IMR-90 (cell line): ENCODE data around the gene MAGI2. TPM values are rescaled to one million over a fixed set of nuclear protein-coding genes. Genes with fewer than 3 reads are reported as not detected.

Experiments used
- ATAC-seq: fragments of 200-7000 bp; cut with Tn5 transposase; 2 replicates; pipeline ENCODE4 v1.9.1; 2020; ENCODE audit warnings: low read depth, mild to moderate bottlenecking, moderate library complexity
- BruUV-seq: library from RNA; stranded (reverse); fragments of 400-500 nt; replicated peaks from 2 replicates; lab custom pipeline; 2021; lab: Mats Ljungman, UMichigan
- CTCF ChIA-PET: fragments of 300-600 bp; formaldehyde crosslinking; extraction: SDS; loops from one replicate; lab custom pipeline; 2021; ENCODE audit warnings: antibody characterized with exemption; lab: Yijun Ruan, JAX
- POLR2A ChIA-PET: fragments of 300-600 bp; sonication (Branson Sonifier 250); formaldehyde crosslinking; loops from one replicate; lab custom pipeline; 2022; ENCODE audit warnings: antibody characterized with exemption; ENCODE audit not compliant: unreplicated experiment; lab: Charles Lee
- DNase-seq: peaks from one replicate; pipeline ENCODE4 v3.0.0; 2013
- H2AFZ ChIP-seq: replicated peaks from 2 replicates; pipeline ENCODE3; 2013; ENCODE audit warnings: low read length, mild to moderate bottlenecking; ENCODE audit not compliant: poor library complexity
- H2AK5ac ChIP-seq: 2 replicates; pipeline ENCODE4 v1.6.1; 2013; ENCODE audit warnings: low read depth, low read length, inconsistent platforms
- H2AK9ac ChIP-seq: replicated peaks from 2 replicates; pipeline ENCODE3; 2013; ENCODE audit warnings: mild to moderate bottlenecking, low read depth, low read length, moderate library complexity; ENCODE audit not compliant: poor library complexity
- H2BK120ac ChIP-seq: 2 replicates; pipeline ENCODE4 v1.6.1; 2013; ENCODE audit warnings: low read depth, low read length, inconsistent platforms
- H2BK15ac ChIP-seq: 3 replicates; pipeline ENCODE4 v1.6.1; 2013; ENCODE audit warnings: low read depth, low read length, inconsistent platforms
- H2BK20ac ChIP-seq: 2 replicates; pipeline ENCODE4 v1.6.1; 2013; ENCODE audit warnings: low read depth, mild to moderate bottlenecking, inconsistent platforms, low read length, moderate library complexity
- H2BK5ac ChIP-seq: 2 replicates; pipeline ENCODE4 v1.6.1; 2013; ENCODE audit warnings: mild to moderate bottlenecking, low read depth, low read length, inconsistent platforms; ENCODE audit not compliant: poor library complexity, severe bottlenecking
- H3K14ac ChIP-seq: replicated peaks from 2 replicates; pipeline ENCODE4 v1.6.1; 2013; ENCODE audit warnings: low read depth, low read length, inconsistent platforms
- H3K18ac ChIP-seq: 2 replicates; pipeline ENCODE4 v1.6.1; 2013; ENCODE audit warnings: low read depth, low read length, control low read depth
- H3K23ac ChIP-seq: 2 replicates; pipeline ENCODE4 v1.6.1; 2013; ENCODE audit warnings: low read depth, low read length, inconsistent platforms
- H3K27ac ChIP-seq: 2 replicates; pipeline ENCODE4 v1.5.1; 2013; ENCODE audit warnings: mild to moderate bottlenecking, control low read depth, low read length; ENCODE audit not compliant: insufficient read depth
- H3K27me3 ChIP-seq: 2 replicates; pipeline ENCODE4 v1.6.1; 2013; ENCODE audit warnings: low read length; ENCODE audit not compliant: control insufficient read depth, insufficient read depth
- H3K36me3 ChIP-seq: 2 replicates; pipeline ENCODE4 v1.6.1; 2013; ENCODE audit warnings: low read length, mixed read lengths; ENCODE audit not compliant: control insufficient read depth, insufficient read depth
- H3K4ac ChIP-seq: 2 replicates; pipeline ENCODE4 v1.6.1; 2013; ENCODE audit warnings: low read depth, low read length, inconsistent platforms
- H3K4me1 ChIP-seq: 2 replicates; pipeline ENCODE4 v1.6.1; 2013; ENCODE audit warnings: low read length, mixed read lengths; ENCODE audit not compliant: control insufficient read depth, insufficient read depth
- H3K4me2 ChIP-seq: 2 replicates; pipeline ENCODE4 v1.6.1; 2013; ENCODE audit warnings: low read depth, mild to moderate bottlenecking, control low read depth, low read length, moderate library complexity
- H3K4me3 ChIP-seq: 2 replicates; pipeline ENCODE4 v1.5.1; 2013; ENCODE audit warnings: low read depth, mild to moderate bottlenecking, control low read depth, low read length, moderate library complexity; ENCODE audit not compliant: insufficient read depth
- H3K56ac ChIP-seq: 2 replicates; pipeline ENCODE4 v1.6.1; 2013; ENCODE audit warnings: low read length, inconsistent platforms; ENCODE audit not compliant: insufficient read depth; ENCODE audit errors: extremely low read depth
- H3K79me1 ChIP-seq, 2 experiments: 2 replicates each; pipeline ENCODE4 v1.6.1; 2013; ENCODE audit warnings: low read length in 2 of 2, inconsistent platforms in 1 of 2, low read depth in 1 of 2
- H3K9ac ChIP-seq: 2 replicates; pipeline ENCODE4 v1.6.1; 2013; ENCODE audit warnings: low read depth, low read length, control low read depth
- H3K9me1 ChIP-seq: 2 replicates; pipeline ENCODE4 v1.6.1; 2013; ENCODE audit warnings: low read length, inconsistent platforms; ENCODE audit not compliant: insufficient read depth
- H3K9me3 ChIP-seq: 2 replicates; pipeline ENCODE4 v1.6.1; 2013; ENCODE audit warnings: low read length; ENCODE audit not compliant: control insufficient read depth, insufficient read depth
- H4K20me1 ChIP-seq: 2 replicates; pipeline ENCODE4 v1.6.1; 2013; ENCODE audit warnings: low read length, inconsistent platforms; ENCODE audit not compliant: insufficient read depth
- H4K5ac ChIP-seq: 2 replicates; pipeline ENCODE4 v1.6.1; 2013; ENCODE audit warnings: mild to moderate bottlenecking, low read depth, low read length, control low read depth
- H4K8ac ChIP-seq, 2 experiments: 2 replicates each; pipeline ENCODE4 v1.6.1; 2013; ENCODE audit warnings: low read depth in 2 of 2, low read length in 2 of 2, control low read depth in 1 of 2, inconsistent platforms in 1 of 2
- H4K91ac ChIP-seq: 2 replicates; pipeline ENCODE4 v1.6.1; 2013; ENCODE audit warnings: low read depth, low read length, inconsistent platforms; ENCODE audit not compliant: insufficient read depth
- BHLHE40 ChIP-seq: fragments of 150-350 bp; IDR thresholded peaks from 2 replicates; pipeline ENCODE4 v1.6.1; 2016; ENCODE audit warnings: mild to moderate bottlenecking, low read depth, low read length
- CEBPB ChIP-seq: IDR thresholded peaks from 2 replicates; pipeline ENCODE4 v1.6.1; 2012; ENCODE audit warnings: low read depth, low read length, improper control_type of control experiment
- CHD1 ChIP-seq: IDR thresholded peaks from 2 replicates; pipeline ENCODE4 v1.6.1; 2012; ENCODE audit warnings: low read depth, low read length, improper control_type of control experiment
- FOS ChIP-seq: fragments of 150-350 bp; IDR thresholded peaks from 2 replicates; pipeline ENCODE4 v1.6.1; 2016; ENCODE audit warnings: low read depth, low read length
- MAFK ChIP-seq: IDR thresholded peaks from 2 replicates; pipeline ENCODE4 v1.6.1; 2012; ENCODE audit warnings: low read depth, low read length, improper control_type of control experiment
- MAZ ChIP-seq: IDR thresholded peaks from 2 replicates; pipeline ENCODE4 v1.6.1; 2012; ENCODE audit warnings: low read depth, mild to moderate bottlenecking, low read length, improper control_type of control experiment, moderate library complexity, borderline replicate concordance
- MXI1 ChIP-seq: IDR thresholded peaks from 2 replicates; pipeline ENCODE4 v1.6.1; 2012; ENCODE audit warnings: low read depth, mild to moderate bottlenecking, low read length, moderate library complexity, borderline replicate concordance
- NFE2L2 ChIP-seq: fragments of 150-350 bp; IDR thresholded peaks from 2 replicates; pipeline ENCODE4 v1.6.1; 2016; ENCODE audit warnings: low read depth, mild to moderate bottlenecking, low read length
- POLR2A ChIP-seq: IDR thresholded peaks from 2 replicates; pipeline ENCODE4 v1.6.1; 2012; ENCODE audit warnings: mild to moderate bottlenecking, low read depth, low read length
- RAD21 ChIP-seq: IDR thresholded peaks from 2 replicates; pipeline ENCODE4 v1.6.1; 2012; ENCODE audit warnings: low read length, improper control_type of control experiment
- RCOR1 ChIP-seq: IDR thresholded peaks from 2 replicates; pipeline ENCODE4 v1.6.1; 2012; ENCODE audit warnings: mild to moderate bottlenecking, low read length, improper control_type of control experiment; ENCODE audit not compliant: insufficient replicate concordance
- RFX5 ChIP-seq: IDR thresholded peaks from 2 replicates; pipeline ENCODE4 v1.8.0; 2012; ENCODE audit warnings: low read depth, mild to moderate bottlenecking, low read length, moderate library complexity
- SMC3 ChIP-seq: fragments of 150-350 bp; IDR thresholded peaks from 2 replicates; pipeline ENCODE4 v1.6.1; 2016; ENCODE audit warnings: low read depth, mild to moderate bottlenecking, antibody characterized with exemption, low read length, moderate library complexity
- dilution Hi-C: fragments of 300-500 bp; cut with HindIII; formaldehyde crosslinking; loops from one replicate; pipeline ENCODE4 v1.14.3; 2018; ENCODE audit warnings: low sequenced_read_pairs; ENCODE audit not compliant: unreplicated experiment
- in situ Hi-C: fragments of 300-500 bp; cut with MboI; formaldehyde crosslinking; loops from 3 replicates; pipeline ENCODE4 v1.14.3; 2019; ENCODE audit warnings: low sequenced_read_pairs, inconsistent platforms, mixed read lengths
- intact Hi-C: fragments of 100-400 bp; cut with micrococcal nuclease; formaldehyde crosslinking; loops from 2 replicates; pipeline ENCODE4 v1.10.0; 2022
- polyA plus RNA-seq, 3 experiments: library from polyadenylated mRNA; depleted of rRNA; stranded (reverse); fragments of >200 nt; gene quantifications; 2 replicates each; pipeline ENCODE4 v1.2.3, GENCODE V29; 2012; ENCODE audit warnings: low replicate concordance in 1 of 3
- total RNA-seq: library from RNA; depleted of rRNA; stranded (reverse); fragments of >200 nt; gene quantifications from 2 replicates; pipeline ENCODE4 v1.2.3, GENCODE V29; 2012
- TF ChIP-seq, protein P1 (sequence below): fragments of 150-350 bp; IDR thresholded peaks from 2 replicates; pipeline ENCODE4 v1.6.1; 2017; ENCODE audit warnings: mild to moderate bottlenecking, antibody characterized with exemption, low read length, low read depth
- TF ChIP-seq, protein P2 (sequence below): conservative IDR thresholded peaks from 2 replicates; pipeline ENCODE4 v1.5.1; 2012; ENCODE audit warnings: mild to moderate bottlenecking, low read depth, low read length, improper control_type of control experiment
- TF ChIP-seq, protein P3 (sequence below): fragments of 150-350 bp; IDR thresholded peaks from 2 replicates; pipeline ENCODE4 v1.6.1; 2016; ENCODE audit warnings: low read depth, mild to moderate bottlenecking, low read length, moderate library complexity, borderline replicate concordance

MAGI2 gene
- total and polyA plus RNA-seq, 2 of the 4 experiments (the other 2 are of a cell fraction): 2.5 to 17.9 TPM

DNA sequence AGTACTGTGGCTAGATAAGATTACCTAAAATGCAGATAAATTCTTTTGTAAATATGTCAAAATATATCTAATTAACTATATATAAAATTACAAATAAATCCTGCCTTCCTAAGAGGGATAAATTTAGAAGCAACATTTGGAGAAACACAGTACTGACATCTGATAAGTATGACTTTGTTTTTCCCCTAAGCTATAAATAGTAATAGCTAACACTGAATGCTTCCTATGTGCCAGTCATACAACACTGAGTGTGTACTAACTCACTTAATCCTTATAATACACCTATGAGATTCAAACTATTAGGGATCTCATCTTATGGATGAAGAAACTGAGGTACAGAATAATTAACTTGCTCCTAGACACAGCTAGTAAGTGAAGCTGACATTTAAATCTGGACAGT lies 733.4 kb downstream of the MAGI2 start:
- Histone ChIP-seq H4K5ac (no peak overlapping the region), H3K79me1 (no peaks in the 10 kb centered on the region; a peak in 1 of 4 replicates), H3K36me3 (no peaks in the 10 kb centered on the region), H2BK120ac (no peak overlapping the region), H3K4me3 (no peak overlapping the region), H3K4me2 (no peak overlapping the region), H3K9ac (no peak overlapping the region), H3K9me3 (no peaks in the 10 kb centered on the region), H2AFZ (no peak overlapping the region), H3K27me3 (no peaks in the 10 kb centered on the region), H3K23ac (no peak overlapping the region), H3K4ac (no peak overlapping the region), H4K91ac (no peak overlapping the region), H3K4me1 (no peaks in the 10 kb centered on the region), H3K56ac (no peak overlapping the region), H3K18ac (no peak overlapping the region), H4K20me1 (no peaks in the 10 kb centered on the region), H3K9me1 (no peaks in the 10 kb centered on the region), H4K8ac (no peak overlapping the region), H2BK20ac (no peak overlapping the region), H3K14ac (no peak overlapping the region), H2BK15ac (no peak overlapping the region), H2BK5ac (no peak overlapping the region), H2AK9ac (no peak overlapping the region), H3K27ac (no peak overlapping the region), H2AK5ac (no peak overlapping the region)
- ChIA-PET POLR2A (no interaction called here), CTCF (no interaction called here)
- dilution Hi-C loops (no loop called here), in situ Hi-C loops (no loop called here), intact Hi-C loops (loop anchor here (5.0 kb wide), 1 partner anchor 52 kb away; no protein-coding TSS in a partner anchor)
- no peak for ATAC-seq
- TF ChIP-seq RFX5 (no peak), NFE2L2 (no peak), CHD1 (no peak), POLR2A (no peak), MAZ (no peak), BHLHE40 (no peak), RAD21 (no peak), RCOR1 (no peak), FOS (no peak), SMC3 (no peak), CEBPB (no peak), MXI1 (no peak), MAFK (no peak)
- TF ChIP-seq, protein P1, sequence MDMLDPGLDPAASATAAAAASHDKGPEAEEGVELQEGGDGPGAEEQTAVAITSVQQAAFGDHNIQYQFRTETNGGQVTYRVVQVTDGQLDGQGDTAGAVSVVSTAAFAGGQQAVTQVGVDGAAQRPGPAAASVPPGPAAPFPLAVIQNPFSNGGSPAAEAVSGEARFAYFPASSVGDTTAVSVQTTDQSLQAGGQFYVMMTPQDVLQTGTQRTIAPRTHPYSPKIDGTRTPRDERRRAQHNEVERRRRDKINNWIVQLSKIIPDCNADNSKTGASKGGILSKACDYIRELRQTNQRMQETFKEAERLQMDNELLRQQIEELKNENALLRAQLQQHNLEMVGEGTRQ: no peak
- TF ChIP-seq, protein P2, sequence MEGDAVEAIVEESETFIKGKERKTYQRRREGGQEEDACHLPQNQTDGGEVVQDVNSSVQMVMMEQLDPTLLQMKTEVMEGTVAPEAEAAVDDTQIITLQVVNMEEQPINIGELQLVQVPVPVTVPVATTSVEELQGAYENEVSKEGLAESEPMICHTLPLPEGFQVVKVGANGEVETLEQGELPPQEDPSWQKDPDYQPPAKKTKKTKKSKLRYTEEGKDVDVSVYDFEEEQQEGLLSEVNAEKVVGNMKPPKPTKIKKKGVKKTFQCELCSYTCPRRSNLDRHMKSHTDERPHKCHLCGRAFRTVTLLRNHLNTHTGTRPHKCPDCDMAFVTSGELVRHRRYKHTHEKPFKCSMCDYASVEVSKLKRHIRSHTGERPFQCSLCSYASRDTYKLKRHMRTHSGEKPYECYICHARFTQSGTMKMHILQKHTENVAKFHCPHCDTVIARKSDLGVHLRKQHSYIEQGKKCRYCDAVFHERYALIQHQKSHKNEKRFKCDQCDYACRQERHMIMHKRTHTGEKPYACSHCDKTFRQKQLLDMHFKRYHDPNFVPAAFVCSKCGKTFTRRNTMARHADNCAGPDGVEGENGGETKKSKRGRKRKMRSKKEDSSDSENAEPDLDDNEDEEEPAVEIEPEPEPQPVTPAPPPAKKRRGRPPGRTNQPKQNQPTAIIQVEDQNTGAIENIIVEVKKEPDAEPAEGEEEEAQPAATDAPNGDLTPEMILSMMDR: no peak
- TF ChIP-seq, protein P3, sequence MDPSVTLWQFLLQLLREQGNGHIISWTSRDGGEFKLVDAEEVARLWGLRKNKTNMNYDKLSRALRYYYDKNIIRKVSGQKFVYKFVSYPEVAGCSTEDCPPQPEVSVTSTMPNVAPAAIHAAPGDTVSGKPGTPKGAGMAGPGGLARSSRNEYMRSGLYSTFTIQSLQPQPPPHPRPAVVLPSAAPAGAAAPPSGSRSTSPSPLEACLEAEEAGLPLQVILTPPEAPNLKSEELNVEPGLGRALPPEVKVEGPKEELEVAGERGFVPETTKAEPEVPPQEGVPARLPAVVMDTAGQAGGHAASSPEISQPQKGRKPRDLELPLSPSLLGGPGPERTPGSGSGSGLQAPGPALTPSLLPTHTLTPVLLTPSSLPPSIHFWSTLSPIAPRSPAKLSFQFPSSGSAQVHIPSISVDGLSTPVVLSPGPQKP: no peak
- no peak for DNase-seq
- no TSS peak for BruUV-seq
